PFSK-1 (cell line): ENCODE results near the gene GAST.

Source experiments
- FOXP2 ChIP-seq: optimal IDR thresholded peaks from 2 replicates; pipeline ENCODE3; 2011; ENCODE audit warnings: borderline replicate concordance, control low read depth, inconsistent platforms; ENCODE audit not compliant: insufficient read depth; ENCODE audit errors: extremely low read length, extremely low read depth
- POLR2AphosphoS5 ChIP-seq: IDR thresholded peaks from 2 replicates; pipeline ENCODE4 v1.6.1; 2012; ENCODE audit warnings: low read depth, mild to moderate bottlenecking, control low read depth, low read length, moderate library complexity
- SIN3A ChIP-seq: IDR thresholded peaks from 2 replicates; pipeline ENCODE4 v1.6.1; 2012; ENCODE audit warnings: mild to moderate bottlenecking, low read length, moderate library complexity, borderline replicate concordance; ENCODE audit not compliant: insufficient read depth
- TAF1 ChIP-seq: IDR thresholded peaks from 2 replicates; pipeline ENCODE4 v1.6.1; 2012; ENCODE audit warnings: low read length, control low read depth, borderline replicate concordance; ENCODE audit not compliant: insufficient read depth
- TF ChIP-seq, protein P1 (sequence below), 2 experiments: IDR thresholded peaks; 2 replicates each; pipeline versions ENCODE4 v1.6.1 to v1.8.0; 2011 to 2012; ENCODE audit warnings: low read depth in 2 of 2, low read length in 2 of 2, control low read depth in 1 of 2, inconsistent platforms in 1 of 2, mild to moderate bottlenecking in 1 of 2, moderate library complexity in 1 of 2; ENCODE audit not compliant: insufficient read depth in 1 of 2

The GAST gene

DNA sequence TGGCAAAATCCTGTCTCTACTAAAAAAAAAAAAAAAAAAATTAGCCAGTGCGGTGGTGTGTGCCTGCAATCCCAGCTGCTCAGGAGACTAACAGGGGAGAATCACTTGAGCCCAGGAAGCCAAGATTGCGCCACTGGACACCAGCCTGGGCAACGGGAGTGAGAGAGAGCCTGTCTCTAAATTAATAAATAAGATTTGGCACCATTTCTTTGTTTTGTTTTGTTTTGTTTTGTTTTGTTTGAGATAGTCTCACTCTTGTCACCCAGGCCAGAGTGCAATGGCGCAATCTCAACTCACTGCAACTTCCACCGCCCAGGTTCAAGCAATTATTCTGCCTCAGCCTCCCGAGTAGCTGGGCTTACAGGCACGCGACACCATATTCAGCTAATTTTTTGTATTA is 9.4 kb upstream of the GAST start:
- TF ChIP-seq SIN3A (no peak), TAF1 (no peak), FOXP2 (no peak), POLR2AphosphoS5 (no peak)
- TF ChIP-seq, protein P1, sequence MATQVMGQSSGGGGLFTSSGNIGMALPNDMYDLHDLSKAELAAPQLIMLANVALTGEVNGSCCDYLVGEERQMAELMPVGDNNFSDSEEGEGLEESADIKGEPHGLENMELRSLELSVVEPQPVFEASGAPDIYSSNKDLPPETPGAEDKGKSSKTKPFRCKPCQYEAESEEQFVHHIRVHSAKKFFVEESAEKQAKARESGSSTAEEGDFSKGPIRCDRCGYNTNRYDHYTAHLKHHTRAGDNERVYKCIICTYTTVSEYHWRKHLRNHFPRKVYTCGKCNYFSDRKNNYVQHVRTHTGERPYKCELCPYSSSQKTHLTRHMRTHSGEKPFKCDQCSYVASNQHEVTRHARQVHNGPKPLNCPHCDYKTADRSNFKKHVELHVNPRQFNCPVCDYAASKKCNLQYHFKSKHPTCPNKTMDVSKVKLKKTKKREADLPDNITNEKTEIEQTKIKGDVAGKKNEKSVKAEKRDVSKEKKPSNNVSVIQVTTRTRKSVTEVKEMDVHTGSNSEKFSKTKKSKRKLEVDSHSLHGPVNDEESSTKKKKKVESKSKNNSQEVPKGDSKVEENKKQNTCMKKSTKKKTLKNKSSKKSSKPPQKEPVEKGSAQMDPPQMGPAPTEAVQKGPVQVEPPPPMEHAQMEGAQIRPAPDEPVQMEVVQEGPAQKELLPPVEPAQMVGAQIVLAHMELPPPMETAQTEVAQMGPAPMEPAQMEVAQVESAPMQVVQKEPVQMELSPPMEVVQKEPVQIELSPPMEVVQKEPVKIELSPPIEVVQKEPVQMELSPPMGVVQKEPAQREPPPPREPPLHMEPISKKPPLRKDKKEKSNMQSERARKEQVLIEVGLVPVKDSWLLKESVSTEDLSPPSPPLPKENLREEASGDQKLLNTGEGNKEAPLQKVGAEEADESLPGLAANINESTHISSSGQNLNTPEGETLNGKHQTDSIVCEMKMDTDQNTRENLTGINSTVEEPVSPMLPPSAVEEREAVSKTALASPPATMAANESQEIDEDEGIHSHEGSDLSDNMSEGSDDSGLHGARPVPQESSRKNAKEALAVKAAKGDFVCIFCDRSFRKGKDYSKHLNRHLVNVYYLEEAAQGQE (IDR thresholded peaks at IDR 0.05; ENCODE audit: insufficient read depth in 1 of 2, low read depth in 2 of 2, low read length in 2 of 2): no peak

- TF ChIP-seq, protein P1 (IDR thresholded peaks at IDR 0.05; ENCODE audit: insufficient read depth in 1 of 2, low read depth in 2 of 2, low read length in 2 of 2): no peak
- TF ChIP-seq SIN3A (no peak), POLR2AphosphoS5 (no peak)
Observed at GRCh38 chr17:41705271-41705991, 6.7 kb upstream of the GAST start.

- TF ChIP-seq, protein P1 (IDR thresholded peaks at IDR 0.05; ENCODE audit: insufficient read depth in 1 of 2, low read depth in 2 of 2, low read length in 2 of 2): no peak
- no peak for TF ChIP-seq FOXP2
- no peak for TF ChIP-seq TAF1
- TF ChIP-seq POLR2AphosphoS5: no peak
Observed at GRCh38 chr17:41707803-41708669, 4.1 kb upstream of the GAST start.

- TF ChIP-seq TAF1: no peak
- TF ChIP-seq, protein P1 (IDR thresholded peaks at IDR 0.05; ENCODE audit: insufficient read depth in 1 of 2, low read depth in 2 of 2, low read length in 2 of 2): no peak
- no peak for TF ChIP-seq SIN3A
- TF ChIP-seq POLR2AphosphoS5: no peak
- no peak for TF ChIP-seq FOXP2
Observed at GRCh38 chr17:41710472-41711090, 1.6 kb upstream of the GAST start.
